Ammon's horn (tissue), 1 donor: ENCODE data around the gene ZNF581.

Experiments
- DNase-seq: peaks from one replicate; pipeline ENCODE4 v3.0.0-alpha.2; 2016; ENCODE audit warnings: low spot score

The ZNF581 gene

GRCh38 chr19:55680339-55681130 lies 37.1 kb downstream of the ZNF581 start:
- no peak for DNase-seq

GRCh38 chr19:55681131-55682092 lies 38.0 kb downstream of the ZNF581 start:
- no peak for DNase-seq

- DNase-seq, result no peak
Measured at GRCh38 chr19:55683449-55684261, 40.2 kb downstream of the ZNF581 start.

- DNase-seq, result no peak
Measured at GRCh38 chr19:55684946-55685681, 41.7 kb downstream of the ZNF581 start.

GRCh38 chr19:55685776-55686175 lies 42.3 kb downstream of the ZNF581 start:
- DNase-seq, result no peak

GRCh38 chr19:55686311-55687050 lies 43.0 kb downstream of the ZNF581 start:
- no peak for DNase-seq

GRCh38 chr19:55687281-55688201 lies 44.1 kb downstream of the ZNF581 start:
- DNase-seq, result no peak

- DNase-seq, result no peak
Measured at GRCh38 chr19:55688422-55689218, 45.2 kb downstream of the ZNF581 start.

GRCh38 chr19:55689411-55690108 lies 46.1 kb downstream of the ZNF581 start:
- no peak for DNase-seq

GRCh38 chr19:55690109-55690768 lies 46.8 kb downstream of the ZNF581 start:
- no peak for DNase-seq

GRCh38 chr19:55690769-55691545 lies 47.5 kb downstream of the ZNF581 start:
- DNase-seq, result no peak

GRCh38 chr19:55691561-55692481 lies 48.4 kb downstream of the ZNF581 start:
- no peak for DNase-seq

- no peak for DNase-seq
Measured at GRCh38 chr19:55692681-55693081, 49.2 kb downstream of the ZNF581 start.

- peak; percentile 54 for DNase-seq
Measured at GRCh38 chr19:55693336-55693974, 50.0 kb downstream of the ZNF581 start.

- no peak for DNase-seq
Measured at GRCh38 chr19:55694241-55694655, 50.8 kb downstream of the ZNF581 start.
